ENCODE data around the gene MTSS2.
A peak's percentile ranks its signal among the peaks of the same experiment; 100 is the strongest.
"Not testable (repeated sequence)": the region's sequence is repeated elsewhere in the genome, so short reads cannot be mapped to it uniquely, and the experiment has no call there.

MTSS2 gene

GRCh38 chr16:70651524-70651923 lies 34.3 kb downstream of the MTSS2 start:
- H3K9me3 ChIP-seq (ENCODE audit: low read length), result no peaks in the 10 kb centered on the region
- no peak overlapping the region for H3K4me3 ChIP-seq (ENCODE audit: low read depth in 1 of 2, low read length in 2 of 2)
- no peak overlapping the region for H3K9ac ChIP-seq (ENCODE audit: low read length)
- no peak overlapping the region for H3K27ac ChIP-seq (ENCODE audit: low read depth, low read length)
- H3K27me3 ChIP-seq (ENCODE audit: control insufficient read depth in 1 of 2, insufficient read depth in 2 of 2, low read length in 2 of 2), result no peaks in the 10 kb centered on the region
- H3K4me1 ChIP-seq (ENCODE audit: insufficient read depth, low read length), result peaks cover 7% of the 10 kb centered on the region
- no peaks in the 10 kb centered on the region for H3K36me3 ChIP-seq (ENCODE audit: insufficient read depth, low read length)

- H3K36me3 ChIP-seq (ENCODE audit: insufficient read depth, low read length), result no peaks in the 10 kb centered on the region
- no peaks in the 10 kb centered on the region for H3K27me3 ChIP-seq (ENCODE audit: control insufficient read depth in 1 of 2, insufficient read depth in 2 of 2, low read length in 2 of 2)
- no peak overlapping the region for H3K4me3 ChIP-seq (ENCODE audit: low read depth in 1 of 2, low read length in 2 of 2)
- no peak overlapping the region for H3K27ac ChIP-seq (ENCODE audit: low read depth, low read length)
- no peaks in the 10 kb centered on the region for H3K9me3 ChIP-seq (ENCODE audit: low read length)
- no peak overlapping the region for H3K9ac ChIP-seq (ENCODE audit: low read length)
- peaks cover 7% of the 10 kb centered on the region for H3K4me1 ChIP-seq (ENCODE audit: insufficient read depth, low read length)
These were observed 35.6 kb downstream of the MTSS2 start for GRCh38 chr16:70650216-70650615.

GRCh38 chr16:70649300-70649699 lies 36.6 kb downstream of the MTSS2 start:
- Histone ChIP-seq H3K4me1 (ENCODE audit: insufficient read depth, low read length) (peaks cover 3% of the 10 kb centered on the region), H3K9ac (ENCODE audit: low read length) (no peak overlapping the region), H3K9me3 (ENCODE audit: low read length) (no peaks in the 10 kb centered on the region), H3K27ac (ENCODE audit: low read depth, low read length) (no peak overlapping the region), H3K36me3 (ENCODE audit: insufficient read depth, low read length) (no peaks in the 10 kb centered on the region), H3K4me3 (ENCODE audit: low read depth in 1 of 2, low read length in 2 of 2) (no peak overlapping the region), H3K27me3 (ENCODE audit: control insufficient read depth in 1 of 2, insufficient read depth in 2 of 2, low read length in 2 of 2) (no peaks in the 10 kb centered on the region)

- Histone ChIP-seq H3K27me3 (ENCODE audit: control insufficient read depth in 1 of 2, insufficient read depth in 2 of 2, low read length in 2 of 2) (no peaks in the 10 kb centered on the region), H3K36me3 (ENCODE audit: insufficient read depth, low read length) (no peaks in the 10 kb centered on the region), H3K4me1 (ENCODE audit: insufficient read depth, low read length) (no peaks in the 10 kb centered on the region), H3K4me3 (ENCODE audit: low read depth in 1 of 2, low read length in 2 of 2) (no peak overlapping the region), H3K9ac (ENCODE audit: low read length) (no peak overlapping the region), H3K27ac (ENCODE audit: low read depth, low read length) (no peak overlapping the region), H3K9me3 (ENCODE audit: low read length) (no peaks in the 10 kb centered on the region)
These were observed 37.2 kb downstream of the MTSS2 start for GRCh38 chr16:70648606-70649005.

GRCh38 chr16:70647441-70648359 lies 38.2 kb downstream of the MTSS2 start:
- no peak overlapping the region for H3K4me3 ChIP-seq (ENCODE audit: low read depth in 1 of 2, low read length in 2 of 2)
- H3K9ac ChIP-seq (ENCODE audit: low read length), result no peak overlapping the region
- no peak overlapping the region for H3K27ac ChIP-seq (ENCODE audit: low read depth, low read length)
- H3K4me1 ChIP-seq (ENCODE audit: insufficient read depth, low read length), result no peaks in the 10 kb centered on the region
- no peaks in the 10 kb centered on the region for H3K36me3 ChIP-seq (ENCODE audit: insufficient read depth, low read length)
- H3K27me3 ChIP-seq (ENCODE audit: control insufficient read depth in 1 of 2, insufficient read depth in 2 of 2, low read length in 2 of 2), result no peaks in the 10 kb centered on the region
- H3K9me3 ChIP-seq (ENCODE audit: low read length), result no peaks in the 10 kb centered on the region

- Histone ChIP-seq H3K27me3 (ENCODE audit: control insufficient read depth in 1 of 2, insufficient read depth in 2 of 2, low read length in 2 of 2) (no peaks in the 10 kb centered on the region), H3K4me1 (ENCODE audit: insufficient read depth, low read length) (no peaks in the 10 kb centered on the region), H3K36me3 (ENCODE audit: insufficient read depth, low read length) (no peaks in the 10 kb centered on the region), H3K4me3 (ENCODE audit: low read depth in 1 of 2, low read length in 2 of 2) (no peak within 1 kb of the TSS), H3K27ac (ENCODE audit: low read depth, low read length) (peak within 1 kb of the TSS; percentile 19), H3K9me3 (ENCODE audit: low read length) (no peaks in the 10 kb centered on the region), H3K9ac (ENCODE audit: low read length) (no peak within 1 kb of the TSS)
These were observed 39.3 kb downstream of the MTSS2 start, which contains the start of gene IL34 for GRCh38 chr16:70646260-70647241. TSS of gene IL34 (plus strand) at chr16:70646559. CDS start at chr16:70646948, 389 bp downstream.

GRCh38 chr16:70644763-70645597 lies 40.9 kb downstream of the MTSS2 start:
- no peaks in the 10 kb centered on the region for H3K27me3 ChIP-seq (ENCODE audit: control insufficient read depth in 1 of 2, insufficient read depth in 2 of 2, low read length in 2 of 2)

GRCh38 chr16:70643264-70643663 lies 42.6 kb downstream of the MTSS2 start:
- not testable (repeated sequence) for H3K9ac ChIP-seq (ENCODE audit: low read length); H3K9me3 ChIP-seq (ENCODE audit: low read length); H3K27ac ChIP-seq (ENCODE audit: low read depth, low read length); H3K4me1 ChIP-seq (ENCODE audit: insufficient read depth, low read length); H3K27me3 ChIP-seq (ENCODE audit: control insufficient read depth in 1 of 2, insufficient read depth in 2 of 2, low read length in 2 of 2); H3K4me3 ChIP-seq (ENCODE audit: low read depth in 1 of 2, low read length in 2 of 2); H3K36me3 ChIP-seq (ENCODE audit: insufficient read depth, low read length)

More at GRCh38 chr16:70644763-70645597, 40.9 kb downstream of the MTSS2 start:
- Histone ChIP-seq H3K4me1 (ENCODE audit: insufficient read depth, low read length) (no peaks in the 10 kb centered on the region), H3K4me3 (ENCODE audit: low read depth in 1 of 2, low read length in 2 of 2) (no peak overlapping the region), H3K27ac (ENCODE audit: low read depth, low read length) (no peak overlapping the region), H3K9ac (ENCODE audit: low read length) (no peak overlapping the region), H3K9me3 (ENCODE audit: low read length) (no peaks in the 10 kb centered on the region), H3K36me3 (ENCODE audit: insufficient read depth, low read length) (no peaks in the 10 kb centered on the region)

GRCh38 chr16:70642633-70643032 lies 43.2 kb downstream of the MTSS2 start:
- H3K4me3 ChIP-seq (ENCODE audit: low read depth in 1 of 2, low read length in 2 of 2), result no peak overlapping the region
- no peak overlapping the region for H3K9ac ChIP-seq (ENCODE audit: low read length)
- no peaks in the 10 kb centered on the region for H3K27me3 ChIP-seq (ENCODE audit: control insufficient read depth in 1 of 2, insufficient read depth in 2 of 2, low read length in 2 of 2)
- H3K36me3 ChIP-seq (ENCODE audit: insufficient read depth, low read length), result no peaks in the 10 kb centered on the region
- no peaks in the 10 kb centered on the region for H3K9me3 ChIP-seq (ENCODE audit: low read length)
- peaks cover 7% of the 10 kb centered on the region for H3K4me1 ChIP-seq (ENCODE audit: insufficient read depth, low read length)
- no peak overlapping the region for H3K27ac ChIP-seq (ENCODE audit: low read depth, low read length)

- Histone ChIP-seq H3K9me3 (ENCODE audit: low read length) (no peaks in the 10 kb centered on the region), H3K36me3 (ENCODE audit: insufficient read depth, low read length) (no peaks in the 10 kb centered on the region), H3K9ac (ENCODE audit: low read length) (no peak overlapping the region), H3K4me1 (ENCODE audit: insufficient read depth, low read length) (peaks cover 14% of the 10 kb centered on the region), H3K27ac (ENCODE audit: low read depth, low read length) (no peak overlapping the region), H3K27me3 (ENCODE audit: control insufficient read depth in 1 of 2, insufficient read depth in 2 of 2, low read length in 2 of 2) (no peaks in the 10 kb centered on the region), H3K4me3 (ENCODE audit: low read depth in 1 of 2, low read length in 2 of 2) (no peak overlapping the region)
These were observed 46.8 kb downstream of the MTSS2 start for GRCh38 chr16:70638814-70639792.

All from muscle layer of colon (tissue), 2 donors.